GM18511 (cell line): Measurements from ENCODE around the gene ADRB1.

Source experiments
- ATAC-seq: cut with Tn5 transposase; IDR thresholded peaks from one replicate; pipeline ENCODE4 v1.9.1; 2021; ENCODE audit warnings: mild to moderate bottlenecking, moderate library complexity; ENCODE audit not compliant: unreplicated experiment

Gene ADRB1

DNA sequence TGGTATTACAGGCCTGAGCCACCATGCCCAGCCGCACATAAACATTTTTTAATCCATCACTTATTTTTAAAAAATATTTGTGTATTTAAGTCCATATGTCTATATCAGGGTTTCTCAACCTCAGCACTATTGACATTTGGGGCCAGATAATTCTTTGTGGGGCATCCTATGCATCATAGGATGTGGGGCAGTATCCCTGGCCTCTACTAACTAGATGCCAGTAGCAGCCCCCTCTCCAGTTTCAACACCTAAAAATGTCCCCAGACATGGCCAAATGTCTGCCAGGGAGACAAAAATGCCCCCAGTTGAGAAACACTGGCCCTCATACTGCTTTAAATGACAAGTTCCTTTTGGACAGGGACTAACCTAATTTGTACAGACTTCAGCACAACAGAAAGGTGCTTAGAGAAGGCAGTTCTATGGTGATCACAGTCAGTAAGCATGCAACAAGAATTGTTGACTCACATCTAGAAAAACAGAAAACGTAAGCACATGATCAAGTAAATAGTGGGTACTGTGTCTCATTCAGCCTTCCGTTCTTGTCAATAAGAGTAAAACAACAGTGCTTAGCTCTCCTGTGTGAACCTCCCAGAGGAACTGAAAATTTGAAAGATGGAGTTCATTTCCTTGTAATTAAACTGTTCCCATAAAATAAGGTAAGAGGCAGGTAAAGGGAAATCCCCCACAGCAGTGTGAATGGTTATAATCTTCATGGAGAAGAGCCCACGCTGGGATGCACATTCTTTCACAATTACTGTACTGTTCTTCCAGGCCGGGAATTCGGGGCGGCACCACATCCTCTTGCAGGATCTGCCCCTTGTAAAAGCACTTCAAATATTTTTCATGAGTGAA lies 17.3 kb upstream of the ADRB1 start:
- ATAC-seq = no peak

DNA sequence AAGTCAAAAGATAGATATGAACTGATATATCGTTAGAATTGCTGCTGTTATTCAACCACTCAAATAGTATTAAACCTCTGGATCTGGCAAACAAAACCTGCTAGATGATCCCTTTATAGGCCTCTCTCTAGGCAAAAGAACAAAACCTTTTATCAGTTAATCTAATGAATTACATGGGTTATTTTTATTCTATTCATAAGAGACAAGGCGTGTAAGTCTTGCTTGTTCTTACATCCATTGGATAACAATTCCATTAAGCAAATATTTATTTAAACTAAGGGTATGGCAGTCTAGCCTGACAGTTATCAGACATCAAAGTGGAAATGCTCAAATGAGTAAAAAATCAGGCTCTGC lies 16.6 kb upstream of the ADRB1 start:
- ATAC-seq = no peak

DNA sequence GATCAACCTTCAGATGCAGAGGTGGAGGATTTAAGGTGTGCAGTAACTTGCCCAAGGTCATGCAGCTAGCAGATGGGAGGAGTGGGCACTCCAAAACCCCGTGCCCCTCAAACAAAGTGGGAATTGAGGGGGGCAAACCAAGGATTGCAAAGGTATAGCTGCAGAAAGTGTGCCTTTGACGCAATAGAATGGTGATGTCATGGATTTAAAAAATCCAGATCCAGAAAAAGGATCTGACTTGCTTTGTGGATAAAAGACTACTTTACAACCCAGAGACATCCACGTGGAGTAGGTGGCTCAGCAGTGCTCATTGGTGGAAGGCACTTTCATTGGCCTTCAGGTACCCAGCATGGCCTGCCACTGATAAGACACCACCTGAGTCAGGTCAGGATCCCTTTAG lies 15.7 kb upstream of the ADRB1 start:
- no peak for ATAC-seq

DNA sequence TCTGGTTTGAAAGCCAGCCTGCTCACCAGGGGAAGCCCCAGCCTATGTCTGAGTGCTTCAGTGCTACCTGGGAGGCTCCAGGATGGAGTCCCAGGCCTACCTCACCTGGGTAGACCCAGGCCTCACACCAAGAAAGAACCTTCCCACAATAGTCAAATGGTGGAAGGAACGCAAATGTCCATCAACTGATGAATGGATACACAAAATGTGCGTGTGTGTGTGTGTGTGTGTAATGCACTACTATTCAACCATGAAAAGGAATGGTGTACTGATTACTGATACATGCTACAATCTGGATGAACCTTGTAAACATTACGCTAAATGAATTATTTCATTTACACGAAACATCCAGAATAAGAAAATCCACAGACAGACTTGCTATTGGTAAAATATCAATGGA lies 15.2 kb upstream of the ADRB1 start:
- ATAC-seq = no peak

DNA sequence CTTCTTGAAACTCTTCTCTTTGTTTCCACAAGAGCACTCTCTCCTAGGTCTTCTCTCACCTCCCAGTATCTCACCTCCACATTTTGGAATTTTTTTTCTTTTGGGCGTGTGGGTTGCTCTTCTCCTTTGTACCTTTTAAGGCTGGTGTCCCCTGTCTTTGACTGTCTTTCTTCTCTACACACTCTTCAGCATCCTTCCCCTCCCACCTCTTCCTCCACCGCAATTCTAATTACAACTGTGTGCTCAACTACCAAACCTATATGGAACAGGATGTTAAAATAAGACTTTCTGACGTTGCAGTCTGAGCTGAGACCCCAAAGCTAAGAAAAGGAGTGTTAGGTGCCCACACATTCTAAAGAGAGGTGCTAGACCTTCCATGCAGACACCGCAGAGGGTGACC lies 14.0 kb upstream of the ADRB1 start:
- no peak for ATAC-seq

DNA sequence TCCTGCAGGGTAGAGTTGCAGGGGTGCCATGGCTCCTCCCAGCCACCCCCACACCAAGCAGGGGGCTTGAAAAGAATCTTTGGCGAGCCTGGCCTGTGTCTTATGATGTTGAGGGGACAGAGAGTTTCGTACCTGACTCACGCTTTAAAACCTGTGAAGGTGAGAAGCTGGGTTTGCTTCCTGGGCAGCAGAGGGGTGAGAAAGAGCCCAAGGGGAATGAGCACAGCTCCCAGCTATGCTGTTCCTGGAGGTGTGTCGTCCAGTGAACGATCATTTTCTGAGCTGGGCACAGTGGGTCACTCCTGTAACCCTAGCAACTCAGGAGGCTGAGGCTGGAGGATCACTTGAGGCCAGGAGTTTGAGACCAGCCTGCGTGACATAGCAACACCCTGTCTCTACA lies 13.5 kb upstream of the ADRB1 start:
- no peak for ATAC-seq

DNA sequence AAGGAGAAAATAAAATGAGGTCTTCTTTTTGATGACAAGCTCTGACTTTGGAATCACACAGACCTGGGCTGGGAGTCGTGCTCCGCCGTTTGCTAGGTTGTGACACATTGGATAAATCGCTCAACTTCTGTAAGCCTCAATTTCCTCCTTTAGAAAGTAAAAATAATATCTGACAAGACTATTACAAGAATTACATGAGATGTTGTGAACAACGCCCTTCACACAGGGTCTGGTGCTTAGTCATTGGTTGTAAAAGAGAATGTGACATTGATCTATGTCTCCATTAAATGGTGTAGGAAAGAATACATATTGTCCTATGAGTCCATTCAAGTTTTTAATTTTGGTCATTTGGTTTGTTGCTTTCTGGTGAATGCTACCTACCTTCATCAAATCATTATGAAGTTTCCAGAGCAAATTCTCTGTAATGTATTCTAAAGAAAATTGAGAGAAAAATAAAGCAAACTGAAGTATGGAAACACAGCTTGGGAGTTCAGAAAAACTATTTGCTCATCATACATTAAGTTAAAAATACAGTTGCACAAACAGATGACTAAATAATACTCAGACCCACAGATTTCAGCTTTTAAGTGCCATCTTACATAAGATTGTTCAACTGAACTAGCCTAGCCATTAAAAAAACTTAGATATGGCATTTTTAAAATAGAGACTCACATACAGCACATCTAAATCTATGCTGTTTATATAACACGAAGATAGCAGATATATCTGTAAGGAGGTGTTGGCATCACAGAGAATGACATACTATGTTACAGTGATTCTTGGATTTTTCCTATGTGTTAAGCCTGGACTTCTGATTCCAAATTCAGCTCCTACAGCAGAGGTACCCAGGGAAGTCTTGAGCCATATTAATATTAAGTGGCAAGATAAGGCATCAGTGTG lies 12.3 kb upstream of the ADRB1 start:
- ATAC-seq = no peak

DNA sequence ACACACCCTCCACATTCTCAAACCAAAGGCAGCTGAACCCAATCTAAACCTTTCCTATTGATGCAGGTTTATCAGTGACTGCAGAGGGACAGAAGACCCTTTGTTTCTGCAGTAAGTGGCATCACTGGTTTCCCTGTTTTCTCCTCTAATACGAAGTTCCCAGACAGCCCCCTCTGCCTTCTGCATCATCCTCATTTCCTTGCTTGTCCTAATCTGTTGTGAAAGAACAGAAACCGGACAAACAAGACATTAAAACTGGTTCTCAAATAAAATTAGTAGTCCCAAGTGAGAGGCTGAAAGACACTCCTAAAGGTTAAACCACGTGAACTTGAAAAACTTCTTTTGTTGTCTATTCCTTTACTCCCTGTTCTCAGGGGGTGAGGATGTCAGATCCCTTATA lies 10.1 kb upstream of the ADRB1 start:
- no peak for ATAC-seq

DNA sequence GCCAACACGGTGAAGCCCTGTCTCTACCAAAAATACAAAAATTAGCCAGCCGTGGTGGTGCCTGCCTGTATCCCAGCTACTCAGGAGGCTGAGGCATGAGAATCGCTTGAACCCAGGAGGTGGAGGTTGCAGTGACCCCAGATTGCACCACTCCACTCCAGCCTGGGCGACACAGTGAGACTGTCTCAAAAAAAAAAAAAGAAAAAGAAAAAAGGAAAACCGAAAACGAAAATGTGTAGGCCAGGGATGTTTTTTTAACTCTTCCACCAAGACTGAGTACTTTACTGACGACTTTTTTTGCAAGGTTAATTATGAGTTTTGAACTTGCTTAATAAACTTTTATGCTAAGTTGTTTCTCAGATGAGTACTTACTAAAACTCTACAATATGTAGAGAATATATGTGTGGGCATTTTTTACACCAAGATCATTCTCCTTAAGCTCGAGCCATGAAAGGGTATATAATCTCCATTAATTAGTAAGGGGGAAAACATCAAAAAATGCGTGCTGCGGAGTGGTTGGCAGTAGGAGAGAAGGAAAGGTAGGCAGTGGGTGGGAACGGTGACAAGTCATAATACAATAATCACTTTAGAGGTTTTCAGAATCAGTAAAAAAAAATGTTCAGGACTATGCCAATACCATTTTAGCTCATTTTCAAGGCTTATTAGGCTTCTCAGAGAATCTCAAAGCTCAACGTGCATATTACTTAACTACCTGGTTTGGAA lies 8.6 kb upstream of the ADRB1 start:
- no peak for ATAC-seq

DNA sequence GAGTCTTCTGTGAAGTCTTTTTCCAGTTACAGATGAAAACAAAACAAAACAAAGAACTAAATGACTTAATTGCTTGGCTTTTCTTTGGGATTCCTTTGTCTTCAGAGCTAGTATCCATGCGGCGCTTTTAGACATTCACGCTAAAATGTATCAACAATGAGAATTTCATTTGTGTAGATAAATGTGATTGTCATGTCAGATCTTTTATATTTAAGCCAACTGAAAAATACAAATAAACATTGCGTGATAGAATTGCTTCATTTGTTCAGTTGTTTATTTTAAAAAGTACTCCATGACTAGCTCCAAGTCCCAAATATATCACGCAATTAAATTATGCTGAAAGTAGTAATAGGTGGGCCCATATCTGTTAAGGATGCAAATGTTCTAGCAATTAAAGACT lies 7.9 kb upstream of the ADRB1 start:
- ATAC-seq = no peak

DNA sequence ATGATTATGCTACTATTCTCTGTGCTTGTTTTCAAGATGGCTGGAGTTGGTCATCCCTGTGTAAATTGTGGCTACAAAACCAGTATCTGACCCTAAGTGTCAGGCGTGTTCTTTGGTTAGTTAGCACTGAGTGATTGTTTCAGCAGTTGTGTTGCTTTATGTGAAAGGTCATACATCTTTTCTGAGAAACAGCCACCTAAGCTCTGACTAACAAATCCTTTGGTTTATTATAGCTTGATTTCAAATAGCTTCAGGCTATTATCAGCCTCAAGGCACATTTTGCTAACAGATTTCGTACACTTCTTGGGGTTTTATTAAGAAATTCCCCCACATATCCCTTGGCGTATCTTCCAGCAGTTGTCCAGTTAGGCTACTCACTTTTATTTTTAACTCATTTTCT lies 4.8 kb upstream of the ADRB1 start:
- no peak for ATAC-seq

DNA sequence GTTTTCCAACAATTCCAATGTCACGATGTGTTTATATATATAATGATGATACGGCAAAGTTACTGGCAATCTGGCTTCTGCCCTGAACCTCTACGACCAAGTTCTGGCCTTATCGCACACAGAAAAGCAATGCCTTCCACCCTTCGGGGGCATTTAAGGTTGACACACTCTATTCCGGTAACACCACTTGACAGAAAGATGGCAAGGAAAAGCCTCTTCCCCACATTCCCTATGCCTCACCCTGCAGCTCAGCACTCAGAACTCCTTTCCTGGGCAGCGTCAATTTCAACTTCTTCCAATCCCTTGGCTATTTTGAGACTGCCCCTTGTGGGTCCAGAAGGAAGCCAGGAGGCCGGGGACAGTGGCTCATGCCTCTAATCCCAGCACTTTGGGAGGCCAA lies 2.5 kb upstream of the ADRB1 start:
- ATAC-seq = no peak

DNA sequence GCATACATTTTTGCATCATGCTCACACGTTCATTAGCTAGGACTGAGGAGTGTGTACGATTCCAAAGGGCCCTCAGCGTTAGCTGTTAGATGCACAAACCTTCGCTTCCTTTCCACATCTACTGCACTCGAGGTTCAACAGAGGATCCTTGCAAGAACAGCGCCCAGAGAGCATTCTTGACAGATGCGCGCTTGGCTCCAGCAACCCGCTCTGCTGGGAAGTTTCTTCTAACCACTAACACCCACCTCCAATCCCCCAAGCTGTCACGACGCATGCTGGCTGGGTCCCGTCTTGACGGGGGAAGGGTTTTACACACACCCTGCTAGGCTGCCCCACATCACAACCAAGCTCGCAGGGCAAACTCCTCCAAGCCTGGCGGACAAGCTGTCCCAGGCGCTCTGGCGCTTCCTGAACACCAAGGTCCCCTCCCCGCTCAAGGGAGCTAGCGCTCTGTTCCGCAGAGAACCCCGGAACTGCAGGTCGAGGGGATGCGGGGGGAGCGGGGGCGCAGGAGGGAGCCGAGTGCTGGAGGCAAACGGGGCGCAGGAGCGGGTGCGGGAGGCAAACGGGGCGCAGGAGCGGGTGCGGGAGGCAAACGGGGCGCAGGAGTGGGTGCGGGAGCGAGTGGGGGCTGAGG lies 653 bp upstream of the ADRB1 start:
- peak; percentile 58 for ATAC-seq

DNA sequence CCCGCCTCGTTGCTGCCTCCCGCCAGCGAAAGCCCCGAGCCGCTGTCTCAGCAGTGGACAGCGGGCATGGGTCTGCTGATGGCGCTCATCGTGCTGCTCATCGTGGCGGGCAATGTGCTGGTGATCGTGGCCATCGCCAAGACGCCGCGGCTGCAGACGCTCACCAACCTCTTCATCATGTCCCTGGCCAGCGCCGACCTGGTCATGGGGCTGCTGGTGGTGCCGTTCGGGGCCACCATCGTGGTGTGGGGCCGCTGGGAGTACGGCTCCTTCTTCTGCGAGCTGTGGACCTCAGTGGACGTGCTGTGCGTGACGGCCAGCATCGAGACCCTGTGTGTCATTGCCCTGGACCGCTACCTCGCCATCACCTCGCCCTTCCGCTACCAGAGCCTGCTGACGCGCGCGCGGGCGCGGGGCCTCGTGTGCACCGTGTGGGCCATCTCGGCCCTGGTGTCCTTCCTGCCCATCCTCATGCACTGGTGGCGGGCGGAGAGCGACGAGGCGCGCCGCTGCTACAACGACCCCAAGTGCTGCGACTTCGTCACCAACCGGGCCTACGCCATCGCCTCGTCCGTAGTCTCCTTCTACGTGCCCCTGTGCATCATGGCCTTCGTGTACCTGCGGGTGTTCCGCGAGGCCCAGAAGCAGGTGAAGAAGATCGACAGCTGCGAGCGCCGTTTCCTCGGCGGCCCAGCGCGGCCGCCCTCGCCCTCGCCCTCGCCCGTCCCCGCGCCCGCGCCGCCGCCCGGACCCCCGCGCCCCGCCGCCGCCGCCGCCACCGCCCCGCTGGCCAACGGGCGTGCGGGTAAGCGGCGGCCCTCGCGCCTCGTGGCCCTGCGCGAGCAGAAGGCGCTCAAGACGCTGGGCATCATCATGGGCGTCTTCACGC lies 825 bp downstream of the ADRB1 start:
- ATAC-seq = no peak

DNA sequence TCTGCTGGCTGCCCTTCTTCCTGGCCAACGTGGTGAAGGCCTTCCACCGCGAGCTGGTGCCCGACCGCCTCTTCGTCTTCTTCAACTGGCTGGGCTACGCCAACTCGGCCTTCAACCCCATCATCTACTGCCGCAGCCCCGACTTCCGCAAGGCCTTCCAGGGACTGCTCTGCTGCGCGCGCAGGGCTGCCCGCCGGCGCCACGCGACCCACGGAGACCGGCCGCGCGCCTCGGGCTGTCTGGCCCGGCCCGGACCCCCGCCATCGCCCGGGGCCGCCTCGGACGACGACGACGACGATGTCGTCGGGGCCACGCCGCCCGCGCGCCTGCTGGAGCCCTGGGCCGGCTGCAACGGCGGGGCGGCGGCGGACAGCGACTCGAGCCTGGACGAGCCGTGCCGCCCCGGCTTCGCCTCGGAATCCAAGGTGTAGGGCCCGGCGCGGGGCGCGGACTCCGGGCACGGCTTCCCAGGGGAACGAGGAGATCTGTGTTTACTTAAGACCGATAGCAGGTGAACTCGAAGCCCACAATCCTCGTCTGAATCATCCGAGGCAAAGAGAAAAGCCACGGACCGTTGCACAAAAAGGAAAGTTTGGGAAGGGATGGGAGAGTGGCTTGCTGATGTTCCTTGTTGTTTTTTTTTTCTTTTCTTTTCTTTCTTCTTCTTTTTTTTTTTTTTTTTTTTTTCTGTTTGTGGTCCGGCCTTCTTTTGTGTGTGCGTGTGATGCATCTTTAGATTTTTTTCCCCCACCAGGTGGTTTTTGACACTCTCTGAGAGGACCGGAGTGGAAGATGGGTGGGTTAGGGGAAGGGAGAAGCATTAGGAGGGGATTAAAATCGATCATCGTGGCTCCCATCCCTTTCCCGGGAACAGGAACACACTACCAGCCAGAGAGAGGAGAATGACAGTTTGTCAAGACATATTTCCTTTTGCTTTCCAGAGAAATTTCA lies 1.7 kb downstream of the ADRB1 start:
- ATAC-seq = no peak

DNA sequence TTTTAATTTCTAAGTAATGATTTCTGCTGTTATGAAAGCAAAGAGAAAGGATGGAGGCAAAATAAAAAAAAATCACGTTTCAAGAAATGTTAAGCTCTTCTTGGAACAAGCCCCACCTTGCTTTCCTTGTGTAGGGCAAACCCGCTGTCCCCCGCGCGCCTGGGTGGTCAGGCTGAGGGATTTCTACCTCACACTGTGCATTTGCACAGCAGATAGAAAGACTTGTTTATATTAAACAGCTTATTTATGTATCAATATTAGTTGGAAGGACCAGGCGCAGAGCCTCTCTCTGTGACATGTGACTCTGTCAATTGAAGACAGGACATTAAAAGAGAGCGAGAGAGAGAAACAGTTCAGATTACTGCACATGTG lies 2.4 kb downstream of the ADRB1 start:
- no peak for ATAC-seq

DNA sequence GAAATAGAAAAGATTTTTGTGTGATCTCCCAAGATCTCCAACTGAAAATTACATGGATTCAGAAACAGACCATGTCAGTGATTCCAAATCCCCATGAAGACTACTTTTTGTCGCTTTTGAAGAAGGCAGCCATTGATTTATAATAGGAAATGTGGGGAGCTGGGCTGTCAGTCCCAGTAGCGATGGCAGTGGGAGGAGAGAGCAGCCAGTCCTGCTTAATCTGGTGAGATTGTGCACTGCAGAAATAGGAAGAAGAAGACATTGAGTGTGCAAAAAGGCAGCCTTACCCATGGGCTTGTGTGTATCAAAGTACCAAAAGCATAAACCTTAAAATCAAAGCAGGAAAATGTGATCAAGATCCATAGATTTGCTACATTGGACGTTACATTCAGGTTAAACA lies 4.8 kb downstream of the ADRB1 start:
- no peak for ATAC-seq

DNA sequence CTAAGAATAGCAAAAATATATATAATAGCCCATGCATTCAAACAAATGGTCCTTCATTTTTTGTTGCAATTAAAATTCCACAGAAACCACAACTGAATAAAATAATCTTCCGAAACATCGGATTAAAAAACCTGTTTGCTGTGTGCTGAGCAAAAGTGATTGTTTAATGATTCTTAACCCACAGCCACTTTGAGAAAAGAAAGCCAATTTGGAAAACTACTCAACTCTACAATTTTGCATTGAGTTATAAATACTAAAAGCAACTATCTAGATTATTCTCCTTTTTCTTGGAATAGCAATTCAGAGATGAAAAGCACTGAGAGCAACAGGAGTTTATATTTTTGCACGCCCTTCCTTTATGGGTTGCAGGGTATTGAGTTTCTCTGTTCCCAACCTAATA lies 8.0 kb downstream of the ADRB1 start:
- no peak for ATAC-seq

DNA sequence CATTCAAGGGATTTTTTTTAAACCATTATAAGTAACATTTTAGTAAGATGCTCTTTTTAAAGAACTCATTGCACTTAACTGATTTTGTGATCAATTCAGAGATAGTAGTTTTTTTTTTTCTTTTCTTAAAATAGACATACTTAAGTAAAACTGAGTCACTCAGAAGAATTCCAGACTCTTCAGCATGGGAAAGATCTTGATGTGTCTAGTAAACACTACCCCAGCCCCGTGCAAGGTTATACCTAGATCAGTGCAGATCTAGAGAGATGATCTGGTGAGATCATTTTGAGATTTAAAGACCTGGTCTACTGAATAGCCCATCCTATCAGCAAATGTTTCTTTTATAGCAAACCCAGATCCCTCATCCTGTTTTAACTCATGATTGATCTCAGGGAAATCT lies 8.6 kb downstream of the ADRB1 start:
- ATAC-seq = no peak
